ENCODE measurements around the gene FARP1.

The FARP1 gene

GRCh38 chr13:98110749-98111148, 32.1 kb upstream of the FARP1 start:
- H3K36me3 ChIP-seq (replicated peaks): no peaks in the 10 kb centered on the region
- no peak for DNase-seq (ENCODE audit: low spot score in 2 of 2)
- H3K27me3 ChIP-seq (ENCODE audit: low read depth): no peaks in the 10 kb centered on the region; the same call in 1 of the 2 replicates
- no peaks in the 10 kb centered on the region for H3K4me1 ChIP-seq
- in situ Hi-C loops (cut with MboI; ENCODE audit: low sequenced_read_pairs): no loop called here
- no peaks in the 10 kb centered on the region for H3K9me3 ChIP-seq
- no peak overlapping the region for H3K4me3 ChIP-seq

GRCh38 chr13:98111168-98112098, 31.5 kb upstream of the FARP1 start:
- in situ Hi-C loops (cut with MboI; ENCODE audit: low sequenced_read_pairs): no loop called here
- H3K27me3 ChIP-seq (ENCODE audit: low read depth): no peaks in the 10 kb centered on the region; the same call in 1 of the 2 replicates
- H3K9me3 ChIP-seq: no peaks in the 10 kb centered on the region
- no peaks in the 10 kb centered on the region for H3K36me3 ChIP-seq (replicated peaks)
- H3K4me1 ChIP-seq: no peaks in the 10 kb centered on the region
- no peak overlapping the region for H3K4me3 ChIP-seq
- no peak for DNase-seq (ENCODE audit: low spot score in 2 of 2)

DNA sequence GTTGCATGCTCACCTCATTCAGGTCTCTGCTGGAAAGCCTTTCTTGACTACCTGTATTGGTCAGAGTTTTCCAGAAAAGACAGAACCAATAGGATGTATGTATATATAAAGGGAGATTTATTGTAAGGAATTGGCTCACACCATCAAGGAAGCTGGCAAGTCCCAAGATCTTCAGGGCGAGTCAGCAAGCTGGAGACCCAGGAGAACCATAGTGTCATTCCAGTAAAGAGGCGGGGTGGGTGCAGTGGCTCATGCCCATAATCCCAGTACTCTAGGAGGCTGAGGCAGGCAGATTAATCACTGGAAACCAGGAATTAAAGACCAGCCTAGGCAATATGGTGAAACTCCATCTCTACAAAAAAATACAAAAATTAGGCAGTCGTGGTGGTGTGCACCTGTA, 30.4 kb upstream of the FARP1 start:
- H3K4me1 ChIP-seq: no peaks in the 10 kb centered on the region
- H3K4me3 ChIP-seq: no peak overlapping the region
- H3K27me3 ChIP-seq (ENCODE audit: low read depth): no peaks in the 10 kb centered on the region; the same call in 1 of the 2 replicates
- no peak for DNase-seq (ENCODE audit: low spot score in 2 of 2)
- H3K9me3 ChIP-seq: no peaks in the 10 kb centered on the region
- no peaks in the 10 kb centered on the region for H3K36me3 ChIP-seq (replicated peaks)
- in situ Hi-C loops (cut with MboI; ENCODE audit: low sequenced_read_pairs): no loop called here

GRCh38 chr13:98118865-98119264, 24.0 kb upstream of the FARP1 start:
- in situ Hi-C loops (cut with MboI; ENCODE audit: low sequenced_read_pairs): no loop called here
- no peak for DNase-seq (ENCODE audit: low spot score in 2 of 2)
- H3K9me3 ChIP-seq: peaks cover 5% of the 10 kb centered on the region; the same call in 1 of the 2 replicates
- H3K27me3 ChIP-seq (ENCODE audit: low read depth): no peaks in the 10 kb centered on the region
- H3K4me1 ChIP-seq: no peaks in the 10 kb centered on the region; the same call in 1 of the 2 replicates
- H3K4me3 ChIP-seq: no peak overlapping the region
- no peaks in the 10 kb centered on the region for H3K36me3 ChIP-seq (replicated peaks)

- Histone ChIP-seq H3K27me3 (ENCODE audit: low read depth) (no peaks in the 10 kb centered on the region), H3K4me3 (no peak overlapping the region), H3K36me3 (replicated peaks) (no peaks in the 10 kb centered on the region), H3K9me3 (peaks cover 8% of the 10 kb centered on the region; the same call in 1 of the 2 replicates), H3K4me1 (no peaks in the 10 kb centered on the region; the same call in 1 of the 2 replicates)
- DNase-seq (ENCODE audit: low spot score in 2 of 2): peak; percentile 64 to 78
- in situ Hi-C loops (cut with MboI; ENCODE audit: low sequenced_read_pairs): no loop called here
These were observed 19.7 kb upstream of the FARP1 start for GRCh38 chr13:98123176-98123575.

GRCh38 chr13:98129059-98129746, 13.7 kb upstream of the FARP1 start:
- H3K4me3 ChIP-seq: no peak overlapping the region
- H3K4me1 ChIP-seq: peaks cover 11% of the 10 kb centered on the region
- peaks cover 13% of the 10 kb centered on the region for H3K27me3 ChIP-seq (ENCODE audit: low read depth)
- DNase-seq (ENCODE audit: low spot score in 2 of 2): no peak
- no peaks in the 10 kb centered on the region for H3K36me3 ChIP-seq (replicated peaks)
- H3K9me3 ChIP-seq: no peaks in the 10 kb centered on the region; the same call in 1 of the 2 replicates
- in situ Hi-C loops (cut with MboI; ENCODE audit: low sequenced_read_pairs): loop anchor here (25.0 kb wide), 1 partner anchor 558 kb away; no protein-coding TSS in a partner anchor

DNA sequence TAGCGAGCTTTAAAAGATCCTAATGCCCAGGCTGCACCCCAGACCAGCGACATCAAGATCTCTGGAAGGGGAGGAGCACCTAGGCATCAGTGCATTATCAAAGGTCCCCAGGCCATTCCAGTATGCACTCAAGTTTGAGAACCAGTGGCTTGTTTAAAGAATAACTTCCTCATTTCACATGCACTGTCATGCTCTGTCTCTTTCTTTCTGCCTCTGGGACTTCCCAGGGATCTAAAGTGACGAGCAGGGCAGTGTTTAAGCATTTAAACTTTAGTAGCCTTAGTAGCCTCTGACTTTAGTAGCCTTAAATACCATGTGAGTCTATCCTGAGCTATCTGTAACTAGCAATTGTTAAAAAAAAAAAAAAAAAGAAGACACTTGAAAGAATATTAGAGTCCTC, 8.9 kb upstream of the FARP1 start:
- Histone ChIP-seq H3K36me3 (replicated peaks) (no peaks in the 10 kb centered on the region), H3K4me1 (peaks cover 11% of the 10 kb centered on the region), H3K4me3 (no peak overlapping the region), H3K9me3 (no peaks in the 10 kb centered on the region), H3K27me3 (ENCODE audit: low read depth) (peaks cover 21% of the 10 kb centered on the region)
- DNase-seq (ENCODE audit: low spot score in 2 of 2): no peak
- in situ Hi-C loops (cut with MboI; ENCODE audit: low sequenced_read_pairs): loop anchor here (25.0 kb wide), 1 partner anchor 553 kb away; no protein-coding TSS in a partner anchor

- H3K4me1 ChIP-seq: peaks cover 11% of the 10 kb centered on the region
- in situ Hi-C loops (cut with MboI; ENCODE audit: low sequenced_read_pairs): loop anchor here (25.0 kb wide), 1 partner anchor 552 kb away; no protein-coding TSS in a partner anchor
These were observed 8.0 kb upstream of the FARP1 start for GRCh38 chr13:98134901-98135300.

GRCh38 chr13:98141091-98141490, 1.8 kb upstream of the FARP1 start:
- Histone ChIP-seq H3K27me3 (ENCODE audit: low read depth) (peaks cover 3% of the 10 kb centered on the region; the same call in 1 of the 2 replicates), H3K9me3 (no peaks in the 10 kb centered on the region), H3K4me1 (peaks cover 17% of the 10 kb centered on the region), H3K36me3 (replicated peaks) (no peaks in the 10 kb centered on the region), H3K4me3 (no peak overlapping the region)
- no peak for DNase-seq (ENCODE audit: low spot score in 2 of 2)
- in situ Hi-C loops (cut with MboI; ENCODE audit: low sequenced_read_pairs): loop anchor here (25.0 kb wide), 1 partner anchor 546 kb away; no protein-coding TSS in a partner anchor

More at GRCh38 chr13:98134901-98135300, 8.0 kb upstream of the FARP1 start:
- Histone ChIP-seq H3K9me3 (no peaks in the 10 kb centered on the region), H3K4me3 (no peak overlapping the region), H3K27me3 (ENCODE audit: low read depth) (peaks cover 21% of the 10 kb centered on the region), H3K36me3 (replicated peaks) (no peaks in the 10 kb centered on the region)
- DNase-seq (ENCODE audit: low spot score in 2 of 2): no peak

GRCh38 chr13:98141509-98142379, 1.1 kb upstream of the FARP1 start:
- Histone ChIP-seq H3K36me3 (replicated peaks) (no peaks in the 10 kb centered on the region), H3K4me1 (peaks cover 22% of the 10 kb centered on the region), H3K27me3 (ENCODE audit: low read depth) (no peaks in the 10 kb centered on the region; the same call in 1 of the 2 replicates), H3K9me3 (no peaks in the 10 kb centered on the region), H3K4me3 (peak overlapping the region; percentile 45)
- in situ Hi-C loops (cut with MboI; ENCODE audit: low sequenced_read_pairs): loop anchor here (25.0 kb wide), 1 partner anchor 546 kb away; no protein-coding TSS in a partner anchor
- no peak for DNase-seq (ENCODE audit: low spot score in 2 of 2)

- peak overlapping the region; percentile 42; the same call in 1 of the 2 replicates for H3K4me3 ChIP-seq
- peak in 1 of 2 experiments; percentile 74 for DNase-seq (ENCODE audit: low spot score in 2 of 2)
- H3K36me3 ChIP-seq (replicated peaks): no peaks in the 10 kb centered on the region
- no peaks in the 10 kb centered on the region; the same call in 1 of the 2 replicates for H3K27me3 ChIP-seq (ENCODE audit: low read depth)
- no peaks in the 10 kb centered on the region for H3K9me3 ChIP-seq
- in situ Hi-C loops (cut with MboI; ENCODE audit: low sequenced_read_pairs): loop anchor here (25.0 kb wide), 1 partner anchor 544 kb away; no protein-coding TSS in a partner anchor
- H3K4me1 ChIP-seq: peaks cover 34% of the 10 kb centered on the region
These were observed 261 bp downstream of the FARP1 start for GRCh38 chr13:98143157-98143553.

GRCh38 chr13:98143601-98144026, 720 bp downstream of the FARP1 start:
- Histone ChIP-seq H3K4me1 (peaks cover 34% of the 10 kb centered on the region), H3K9me3 (no peaks in the 10 kb centered on the region), H3K27me3 (ENCODE audit: low read depth) (no peaks in the 10 kb centered on the region; the same call in 1 of the 2 replicates), H3K4me3 (peak overlapping the region; percentile 42), H3K36me3 (replicated peaks) (no peaks in the 10 kb centered on the region)
- in situ Hi-C loops (cut with MboI; ENCODE audit: low sequenced_read_pairs): loop anchor here (25.0 kb wide), 1 partner anchor 544 kb away; no protein-coding TSS in a partner anchor
- DNase-seq (ENCODE audit: low spot score in 2 of 2): peak in 1 of 2 experiments; percentile 16

Data from HAP-1 (cell line).